HG03159 (cell line): Measurements from ENCODE around the gene RAET1E.
A peak's percentile ranks its signal among the peaks of the same experiment; 100 is the strongest.
"Not testable (repeated sequence)": the region's sequence is repeated elsewhere in the genome, so short reads cannot be mapped to it uniquely, and the experiment has no call there.

Experiments
- ATAC-seq: cut with Tn5 transposase; IDR thresholded peaks from one replicate; pipeline ENCODE4 v1.9.1; 2021; ENCODE audit warnings: mild to moderate bottlenecking, moderate library complexity; ENCODE audit not compliant: unreplicated experiment

RAET1E gene

DNA sequence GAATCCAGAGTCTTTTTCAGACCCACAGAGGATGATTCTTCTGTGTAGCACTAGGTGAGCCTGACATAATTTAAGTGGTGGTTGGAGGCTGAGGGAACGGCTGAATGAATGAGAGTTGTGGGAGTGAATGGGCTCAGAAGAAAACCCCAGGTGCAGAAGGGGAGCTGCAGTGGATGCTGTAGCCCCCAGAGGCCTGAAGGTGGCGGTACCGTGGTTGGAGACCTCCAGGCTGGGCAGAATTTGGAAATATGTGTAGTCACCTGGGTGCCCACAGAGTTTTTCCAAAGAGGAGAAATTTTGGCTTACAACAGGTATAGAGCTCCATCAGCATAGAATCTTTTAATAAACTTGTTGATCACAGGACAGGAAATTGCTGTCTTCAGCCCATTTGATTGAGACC is 31.5 kb upstream of the RAET1E start:
- no peak for ATAC-seq

DNA sequence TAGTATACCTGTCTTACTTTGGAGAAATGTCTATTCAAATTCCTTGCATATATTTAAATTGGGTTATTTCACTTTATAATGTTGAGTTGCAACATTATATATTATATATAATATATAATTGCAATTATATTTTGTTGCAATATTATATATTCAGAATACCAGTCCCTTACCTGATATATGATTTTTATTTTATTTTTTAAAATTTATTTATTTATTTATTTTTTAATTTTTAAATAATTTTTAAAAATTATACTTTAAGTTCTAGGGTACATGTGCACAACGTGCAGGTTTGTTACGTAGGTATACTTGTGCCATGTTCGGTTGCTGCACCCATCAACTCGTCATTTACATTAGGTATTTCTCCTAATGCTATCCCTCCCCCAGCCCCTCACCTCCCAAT is 29.1 kb upstream of the RAET1E start:
- not testable (repeated sequence) for ATAC-seq

DNA sequence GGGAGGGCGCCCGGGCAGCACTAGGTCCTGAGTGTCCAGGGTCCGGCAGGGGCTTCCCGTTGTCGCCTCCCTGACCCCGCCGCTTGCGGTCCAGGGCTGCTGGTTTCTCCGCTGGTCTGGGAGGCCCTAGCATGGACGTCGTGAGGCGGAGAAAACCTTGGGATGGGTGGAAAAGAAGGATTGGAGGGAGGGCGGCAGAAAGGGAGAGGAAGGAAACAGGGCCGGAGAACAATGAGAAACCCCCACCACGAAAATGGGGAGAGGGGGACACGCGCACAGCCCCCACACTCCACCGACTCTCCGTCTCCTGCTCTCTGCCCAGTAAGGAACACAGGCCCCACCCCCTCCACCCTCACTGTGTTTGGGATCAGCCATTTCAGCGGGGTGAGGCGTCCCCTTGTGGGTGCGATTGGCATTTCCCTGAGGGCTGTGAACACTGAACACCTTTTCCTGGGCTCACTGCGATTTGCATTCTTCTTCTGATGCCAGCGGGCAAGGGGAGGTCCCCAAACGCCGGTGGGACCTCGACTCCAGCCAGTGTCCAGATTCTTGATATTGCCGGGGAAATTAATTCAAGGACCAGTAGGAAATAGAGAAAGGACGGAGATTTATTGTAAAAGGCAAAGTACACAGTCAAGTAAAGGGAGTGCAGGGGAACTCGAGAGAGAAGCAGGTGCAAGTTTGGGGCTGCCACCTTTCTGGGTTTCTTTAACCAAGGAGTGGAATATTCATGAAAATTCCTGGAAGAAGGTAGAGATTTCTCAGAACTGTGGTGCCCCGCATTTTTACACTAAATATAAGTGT is 28.3 kb upstream of the RAET1E start:
- peak; percentile 58 for ATAC-seq

DNA sequence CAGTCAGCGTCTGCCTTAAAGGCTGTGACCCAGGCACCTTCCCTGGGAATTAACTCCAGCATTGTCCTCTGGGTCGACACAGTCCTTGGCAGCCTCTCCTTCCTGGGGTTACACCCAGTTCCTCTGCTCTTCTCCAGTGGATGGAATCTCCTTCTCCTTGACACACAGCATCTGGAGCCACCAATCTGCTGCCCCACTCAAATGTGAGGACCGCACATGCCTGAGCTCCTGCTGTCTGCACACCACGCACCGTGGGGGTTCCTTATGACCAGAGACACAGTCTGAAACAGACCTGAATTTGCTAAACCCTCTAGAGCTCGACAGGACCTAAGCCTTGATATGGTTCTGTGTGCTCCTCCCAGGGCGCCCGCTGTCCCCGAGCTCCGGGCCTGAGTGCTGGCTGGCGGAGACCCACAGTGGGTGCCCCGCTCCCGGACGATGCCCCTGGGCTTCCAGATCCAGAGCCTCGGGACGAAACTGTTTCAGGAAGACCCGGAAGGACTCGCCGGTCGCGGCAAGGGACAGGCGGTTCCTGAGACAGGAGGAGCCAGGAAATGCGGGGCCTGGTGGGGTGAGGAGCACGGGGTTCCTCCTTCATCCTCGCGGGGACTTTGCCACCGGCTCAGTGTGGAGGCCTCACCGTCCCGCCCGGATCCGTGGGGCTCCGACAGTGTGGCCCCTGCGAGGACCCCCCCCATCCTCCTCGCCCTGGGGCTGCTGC is 27.5 kb upstream of the RAET1E start:
- ATAC-seq, result no peak

DNA sequence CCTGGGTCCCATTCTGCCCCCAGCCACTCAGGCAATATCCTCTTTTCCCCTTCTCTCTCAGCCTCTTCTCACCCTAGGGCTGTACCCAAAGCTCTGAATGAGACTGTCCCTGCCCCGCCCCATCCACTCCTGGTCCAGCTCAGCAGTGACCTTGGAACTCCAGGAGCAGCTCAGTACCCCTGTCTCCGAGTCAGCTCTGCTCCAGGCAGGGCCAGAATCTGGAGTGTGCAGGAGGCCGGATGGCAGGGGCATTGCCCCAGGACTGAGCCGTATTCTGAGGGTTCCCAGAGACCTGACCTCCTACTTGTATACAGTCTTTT is 27.0 kb upstream of the RAET1E start:
- no peak for ATAC-seq

DNA sequence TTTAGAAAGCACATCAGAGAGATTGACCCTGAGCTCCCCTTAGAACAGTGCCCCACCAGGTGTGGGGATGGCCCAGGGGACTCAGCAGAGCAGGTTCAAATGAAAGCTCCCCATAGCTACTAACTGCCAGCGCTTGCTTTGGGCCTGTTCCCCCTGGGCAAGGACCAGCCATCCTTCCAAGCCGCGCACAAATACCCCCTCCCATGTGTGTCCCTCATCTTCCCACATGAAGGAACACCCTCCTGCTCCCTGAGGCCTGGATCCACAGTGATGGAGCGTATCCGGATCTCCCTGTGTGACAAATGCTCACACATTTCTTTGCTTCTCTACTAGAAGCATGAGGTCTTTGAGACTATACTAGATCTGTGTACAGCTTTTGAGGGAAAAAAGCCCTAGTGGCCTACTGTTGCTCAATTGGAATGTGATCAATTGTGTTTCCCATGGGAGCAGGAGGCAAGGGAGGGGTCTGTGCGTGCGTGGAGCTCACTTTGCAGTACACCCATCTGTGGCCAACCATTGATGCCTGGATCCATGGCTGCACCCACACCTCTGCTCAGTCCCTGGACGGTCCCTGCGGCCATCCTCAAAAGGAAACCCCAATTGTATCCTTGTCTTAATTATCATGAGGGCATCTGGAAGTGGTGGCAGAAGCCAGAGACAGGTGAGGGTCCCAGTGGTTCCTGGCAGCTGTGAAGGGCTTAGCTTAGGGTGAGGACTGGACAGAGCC is 26.5 kb upstream of the RAET1E start:
- ATAC-seq, result no peak

DNA sequence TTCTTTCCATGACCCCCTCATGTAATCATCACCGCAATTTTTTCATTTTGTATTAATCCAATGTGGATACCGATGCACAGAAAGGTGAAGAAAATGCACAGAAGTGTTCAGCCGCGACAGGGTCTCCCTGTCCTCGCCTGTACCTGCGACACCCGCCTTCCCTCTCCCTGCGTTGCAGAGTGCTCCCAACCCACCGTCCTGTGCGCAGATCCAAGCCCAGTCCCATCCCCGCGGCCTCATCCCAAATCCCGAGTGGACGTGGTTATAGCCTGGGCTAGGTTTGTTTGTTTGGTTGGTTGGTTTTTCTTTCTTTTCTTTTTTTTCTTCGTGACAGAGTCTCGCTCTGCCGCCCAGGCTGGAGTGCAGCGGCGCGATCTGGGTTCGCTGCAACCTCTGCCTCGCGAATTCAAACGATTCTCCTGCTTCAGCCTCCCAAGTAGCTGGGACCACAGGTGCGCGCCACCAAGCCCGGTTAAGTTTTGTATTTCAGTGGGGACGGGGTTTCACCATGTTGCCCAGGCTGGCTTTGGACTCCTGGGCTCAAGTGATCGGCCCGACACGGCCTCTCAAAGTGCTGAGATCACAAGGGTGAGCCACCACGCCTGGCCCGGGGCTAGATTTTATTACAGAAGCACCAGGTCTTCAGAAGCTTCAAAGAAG is 25.5 kb upstream of the RAET1E start:
- no peak for ATAC-seq

DNA sequence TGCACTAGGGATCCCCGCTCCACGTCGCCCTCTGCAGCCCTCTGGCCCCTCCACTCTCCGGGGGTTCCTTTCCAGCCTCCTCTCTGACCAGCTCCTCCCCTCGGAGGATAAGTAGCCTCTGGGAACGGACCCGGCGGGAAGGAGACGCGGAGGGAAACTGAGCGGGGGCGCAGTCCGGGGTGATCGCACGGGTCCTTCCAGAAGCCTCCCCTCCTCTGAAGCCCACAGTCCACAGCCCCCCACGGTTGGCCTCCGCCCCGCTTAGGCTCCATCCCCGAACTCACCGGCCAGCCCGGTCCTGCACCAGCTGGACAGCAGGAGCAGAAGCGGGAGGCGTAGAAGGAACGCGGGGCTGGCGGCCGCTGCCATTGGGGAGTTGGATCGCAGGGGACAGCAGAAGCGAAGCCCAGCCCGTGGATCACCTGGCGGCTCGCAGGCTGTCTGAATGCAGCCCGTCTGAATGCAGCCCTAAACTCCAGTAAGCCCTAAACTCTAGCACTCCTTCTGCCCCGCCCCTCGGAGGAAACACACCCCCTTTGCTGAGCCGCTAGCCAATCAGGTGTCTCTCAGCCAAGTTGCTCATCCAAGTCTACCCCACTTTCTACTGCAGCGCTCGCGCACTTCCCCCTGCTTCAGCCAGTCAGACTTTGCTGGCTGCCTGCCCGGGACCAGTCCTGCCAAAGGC is 24.9 kb upstream of the RAET1E start, which contains the start of gene RAET1G:
TSS of gene RAET1G (minus strand) at position 480 of the 685 bp plus-strand sequence. CDS start at position 369, 111 bp downstream.
- no peak for ATAC-seq

DNA sequence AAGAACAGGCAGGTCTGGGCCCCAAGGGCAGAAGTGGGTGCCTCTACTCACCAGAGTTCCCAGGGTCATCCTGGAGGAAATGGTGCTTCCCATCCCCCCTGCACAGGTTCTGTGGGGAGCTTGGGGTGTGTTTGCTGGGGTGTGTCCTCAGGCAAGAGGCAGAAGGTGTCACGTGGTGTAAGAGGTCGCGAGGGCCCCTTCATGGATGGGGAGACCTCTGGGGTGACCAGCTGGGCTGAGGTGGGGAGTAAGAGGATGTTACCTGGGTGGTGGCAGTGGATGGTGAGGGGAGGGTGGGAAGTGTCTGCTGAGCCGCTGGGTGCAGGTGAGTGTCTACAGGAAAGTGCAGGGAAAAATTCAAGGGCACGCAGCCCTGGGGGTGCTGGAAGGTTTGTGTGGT is 24.2 kb upstream of the RAET1E start:
- not testable (repeated sequence) for ATAC-seq

DNA sequence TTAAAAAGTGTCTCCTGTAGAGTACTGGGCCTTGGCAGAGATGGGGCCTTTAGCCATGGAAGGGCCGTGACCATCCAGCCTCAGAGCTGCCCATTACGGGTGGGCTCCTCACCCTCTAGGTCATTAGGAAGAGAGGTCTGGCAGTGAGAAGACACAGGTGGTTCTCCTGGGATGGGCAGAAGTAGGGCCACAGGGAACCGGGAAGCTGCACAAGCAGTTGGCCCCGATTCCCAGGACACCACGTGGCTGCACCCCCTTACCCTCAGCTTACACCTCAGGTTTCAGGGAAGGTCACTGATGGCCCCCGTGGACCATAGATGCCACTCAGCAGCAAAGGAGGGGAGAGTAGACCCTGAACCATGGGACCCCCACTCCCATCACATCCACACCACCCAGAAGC is 23.4 kb upstream of the RAET1E start:
- no peak for ATAC-seq

DNA sequence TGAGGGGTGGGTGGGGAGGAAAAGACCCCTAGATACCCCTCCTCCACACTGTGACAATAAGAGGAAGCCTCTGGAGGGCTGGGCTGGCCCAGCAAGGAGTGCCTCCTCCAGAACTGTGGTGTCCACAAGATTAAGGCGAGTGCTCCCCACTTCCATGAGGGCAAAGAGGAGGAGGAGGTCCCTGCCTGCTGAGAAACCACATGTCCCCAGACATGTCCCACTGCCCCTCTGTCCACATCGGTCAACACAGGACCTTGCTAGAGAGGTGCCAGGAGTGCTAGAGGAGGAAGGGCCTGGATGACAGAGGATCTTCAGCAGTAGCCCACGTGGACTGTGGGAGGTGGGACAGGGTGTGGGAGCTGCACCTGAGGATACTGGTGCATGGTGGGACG is 21.9 kb upstream of the RAET1E start:
- no peak for ATAC-seq

DNA sequence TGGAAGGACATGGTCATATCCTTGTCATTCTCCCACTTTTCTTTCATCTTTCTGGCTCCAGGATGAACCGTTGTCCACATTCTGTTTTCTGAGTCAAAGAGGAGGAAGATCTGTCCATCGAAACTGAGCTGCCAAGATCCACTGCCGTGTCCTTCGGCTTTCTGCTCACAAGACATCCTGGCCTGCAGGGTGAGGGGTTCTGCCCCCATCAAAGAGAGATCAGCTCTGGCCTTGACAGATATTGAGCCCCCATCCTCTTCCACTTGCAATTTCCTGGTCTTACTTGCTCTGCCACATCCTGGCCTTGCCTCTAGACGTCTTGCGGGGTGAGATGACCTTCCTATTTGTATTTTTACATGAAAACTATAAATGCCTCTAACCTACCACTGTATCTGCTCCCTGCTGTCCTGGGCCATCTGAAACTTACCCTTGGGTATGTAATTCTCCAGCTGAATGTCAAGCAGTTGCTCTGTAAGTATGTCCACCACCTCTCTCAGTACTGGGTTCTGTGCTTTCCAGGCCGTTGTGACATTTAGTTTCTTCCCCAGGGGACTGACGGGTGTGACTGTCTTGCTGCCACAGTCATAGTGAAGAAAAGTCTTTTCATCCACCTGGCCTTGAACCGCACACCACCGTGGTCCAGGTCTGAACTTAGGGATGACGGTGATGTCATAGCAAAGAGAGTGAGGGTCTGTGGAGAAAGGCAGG is 21.4 kb upstream of the RAET1E start:
- not testable (repeated sequence) for ATAC-seq

DNA sequence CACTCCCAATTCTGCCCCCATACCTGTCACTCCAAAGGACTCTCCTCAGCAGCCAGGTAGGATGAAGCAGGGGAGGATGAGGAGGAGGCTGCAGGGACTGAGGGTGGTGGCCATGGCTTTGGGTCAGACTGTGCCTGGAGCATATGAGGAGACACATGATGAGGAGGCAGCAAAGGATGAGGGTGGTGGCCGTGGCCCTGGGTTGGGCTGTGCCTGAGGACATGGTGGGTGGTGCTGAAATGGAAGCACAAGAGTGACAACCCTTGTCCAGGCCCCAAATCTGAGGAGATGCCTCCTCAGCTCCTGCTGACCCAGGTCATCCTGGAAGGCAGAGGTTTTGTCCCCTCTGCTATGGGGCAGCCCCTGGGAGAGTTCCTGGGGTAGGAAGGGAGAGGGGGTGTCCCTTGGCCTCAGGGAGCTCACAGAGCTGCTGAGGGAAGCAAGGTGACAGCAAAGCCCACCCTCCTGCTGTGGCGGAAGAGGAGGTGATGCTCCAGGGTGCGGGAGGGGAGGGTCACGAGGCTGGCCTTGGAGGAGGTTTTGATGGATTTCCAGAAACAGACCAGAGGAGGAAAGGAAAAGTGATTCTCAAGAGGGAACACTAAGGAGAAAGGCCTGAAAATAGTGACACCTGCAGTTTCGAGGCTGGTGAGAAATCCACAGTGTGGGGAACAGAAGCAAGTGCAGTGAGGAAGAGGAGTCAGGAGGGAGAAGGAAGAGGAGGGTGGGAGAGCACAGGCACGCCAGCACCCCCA is 20.4 kb upstream of the RAET1E start:
- ATAC-seq, result no peak

DNA sequence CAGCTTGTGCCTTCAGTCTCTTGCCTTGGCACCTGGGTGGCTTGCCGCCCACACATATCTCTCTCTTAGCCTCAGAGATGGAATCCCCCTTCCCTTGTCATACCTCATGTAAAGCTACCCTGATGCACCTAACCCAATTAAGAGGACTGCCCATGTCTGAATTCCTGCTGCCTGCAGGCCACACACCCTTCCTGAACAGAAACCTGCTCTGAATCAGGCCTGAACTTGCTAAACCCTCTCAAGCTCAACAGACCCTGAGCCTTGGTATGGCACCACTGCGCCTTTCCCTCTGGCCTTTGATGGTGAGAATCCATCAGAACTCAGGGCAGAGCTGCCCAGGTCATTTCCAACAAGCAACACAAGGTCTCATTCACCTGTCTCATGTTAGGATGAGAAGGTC is 19.8 kb upstream of the RAET1E start:
- ATAC-seq, result no peak

DNA sequence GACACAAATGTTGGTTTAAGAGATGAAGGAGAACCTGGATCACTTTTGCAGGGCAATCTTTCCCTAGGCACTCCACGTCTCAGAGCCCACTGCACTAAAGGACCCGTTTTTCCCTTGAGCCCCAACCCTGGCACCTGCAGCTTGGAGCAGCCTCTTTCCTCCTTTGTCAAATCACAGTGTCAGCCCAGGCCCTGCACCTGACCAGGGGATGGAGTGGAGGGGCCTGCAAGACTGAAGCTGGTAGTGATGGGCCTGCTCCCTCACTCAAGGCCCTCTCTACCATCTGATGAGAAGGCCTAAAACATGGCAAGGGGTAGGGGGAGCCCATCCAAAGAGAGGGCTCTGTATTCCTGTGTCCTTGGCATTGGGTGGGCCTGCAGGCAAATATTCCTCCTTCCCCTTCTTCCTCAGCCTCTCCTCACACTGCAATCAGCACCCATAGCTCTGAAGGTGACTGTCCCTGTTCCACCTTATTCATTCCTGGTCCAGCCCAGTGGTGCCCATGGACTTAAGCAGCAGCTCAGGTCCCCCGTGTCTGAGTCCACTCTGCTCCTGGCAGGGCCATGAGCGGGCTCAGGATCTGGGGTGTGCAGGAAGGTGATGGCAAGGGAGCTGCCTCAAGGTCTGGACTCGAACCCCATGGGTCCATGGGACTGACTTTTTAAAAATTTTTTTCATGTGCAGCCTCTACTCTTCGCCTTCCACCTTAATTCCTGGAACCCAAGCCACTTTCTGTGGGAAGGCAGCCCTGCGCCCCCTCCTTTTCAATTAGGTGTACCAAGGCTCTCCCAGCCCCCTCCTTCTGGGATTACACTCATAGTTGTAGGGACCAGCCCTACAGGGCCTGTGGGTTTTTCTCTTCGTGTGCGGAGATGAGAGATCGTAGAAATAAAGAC is 18.3 kb upstream of the RAET1E start:
- ATAC-seq, result no peak

DNA sequence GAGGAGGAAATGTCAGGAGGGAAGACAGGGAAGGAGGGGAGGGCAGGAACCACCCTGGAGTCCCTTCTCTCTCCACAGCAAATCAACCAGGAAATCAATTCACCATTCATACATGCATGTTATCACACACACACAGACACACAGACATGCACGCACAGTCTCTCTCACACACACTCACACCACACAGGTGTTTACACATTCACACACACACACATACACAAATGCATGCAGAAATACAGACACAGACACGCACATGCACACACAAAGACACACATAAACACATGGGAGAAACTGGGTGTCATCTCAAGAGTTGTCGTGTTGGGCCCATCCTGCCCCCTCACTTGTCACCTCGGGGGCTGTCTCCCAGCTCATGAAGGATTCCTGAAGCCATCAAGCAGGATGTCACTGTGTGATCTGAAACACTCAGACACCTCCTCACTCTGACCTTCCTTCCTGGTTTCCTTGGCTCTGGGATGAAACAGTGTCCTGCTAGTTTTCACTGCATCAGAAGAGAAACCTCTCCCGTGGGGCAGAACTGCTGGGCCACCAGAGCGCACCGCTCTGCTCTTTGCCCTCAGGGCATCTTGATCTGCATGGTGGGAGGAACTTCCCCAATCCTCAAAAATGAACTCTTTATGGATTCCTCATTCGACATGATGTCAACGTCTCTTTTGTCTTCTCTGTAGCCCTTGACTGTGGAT is 15.8 kb upstream of the RAET1E start:
- ATAC-seq, result no peak

DNA sequence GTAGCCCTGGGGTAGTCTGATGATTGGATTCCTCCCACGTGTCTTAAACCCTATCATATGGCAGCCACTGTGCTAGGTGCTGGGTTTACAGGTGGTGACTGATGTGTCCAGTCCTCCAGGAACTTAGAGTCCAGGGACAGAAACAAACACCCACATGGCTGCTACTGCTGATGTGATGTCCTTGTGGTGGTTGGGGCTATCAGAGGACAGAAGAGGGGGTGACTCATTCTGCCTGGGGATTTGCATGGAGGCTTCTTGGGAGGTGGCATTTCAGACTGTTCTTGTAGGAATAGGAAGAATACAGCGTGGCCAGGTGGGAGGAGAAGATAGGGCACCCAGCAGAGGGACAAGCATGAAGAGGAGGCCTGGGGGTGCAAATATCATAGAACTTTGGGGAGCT is 15.2 kb upstream of the RAET1E start:
- ATAC-seq, result no peak

DNA sequence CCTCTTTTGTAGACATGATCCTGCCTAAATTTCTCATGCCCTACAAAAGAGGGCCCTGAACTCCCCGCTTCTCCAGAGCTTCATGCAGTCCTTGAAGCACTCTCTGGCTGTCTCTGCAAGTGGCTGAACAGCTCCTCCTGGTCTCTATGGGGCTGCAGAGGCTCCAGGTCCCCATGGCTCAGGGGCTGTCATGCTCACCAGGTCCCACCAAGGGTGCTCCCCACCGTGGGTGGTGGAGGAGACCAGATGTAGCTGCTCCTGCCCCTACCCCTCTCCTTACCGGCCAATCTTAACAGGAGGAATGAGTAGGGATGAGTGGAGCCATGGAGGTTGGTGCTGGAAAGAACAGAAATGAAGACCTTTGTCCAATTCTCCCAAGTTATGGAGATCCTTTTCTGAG is 14.8 kb upstream of the RAET1E start:
- not testable (repeated sequence) for ATAC-seq
